Activated naive CD4-positive, alpha-beta T cell treated with anti-CD3 and anti-CD28 coated beads for 36 hours (primary cell): ENCODE data around the gene MYF6. TPM values are rescaled to one million over a fixed set of nuclear protein-coding genes. Genes with fewer than 3 reads are reported as not detected.

ENCODE experiments used
- CTCF ChIA-PET: fragments of 350-600 bp; sonication (Branson Sonifier 250); formaldehyde crosslinking; loops from one replicate; lab custom pipeline; 2021; ENCODE audit warnings: antibody characterized with exemption; lab: Charles Lee
- DNase-seq: peaks from one replicate; pipeline ENCODE4 v3.0.0-alpha.2; 2020
- H3K27ac Mint-ChIP-seq: one replicate; pipeline ENCODE4 v1.8.0; 2021; ENCODE audit warnings: mild to moderate bottlenecking, mixed read lengths
- H3K27me3 Mint-ChIP-seq: one replicate; pipeline ENCODE4 v1.8.0; 2021; ENCODE audit warnings: low read depth, mixed read lengths
- H3K36me3 Mint-ChIP-seq: one replicate; pipeline ENCODE4 v1.8.0; 2021; ENCODE audit warnings: low read depth, mixed read lengths
- H3K4me1 Mint-ChIP-seq: one replicate; pipeline ENCODE4 v1.8.0; 2021; ENCODE audit warnings: low read depth, mixed read lengths
- H3K4me3 Mint-ChIP-seq: one replicate; pipeline ENCODE4 v1.8.0; 2021; ENCODE audit warnings: mild to moderate bottlenecking, moderate library complexity, mixed read lengths
- H3K9me3 Mint-ChIP-seq: one replicate; pipeline ENCODE4 v1.8.0; 2021; ENCODE audit warnings: mixed read lengths
- intact Hi-C: fragments of 100-400 bp; cut with micrococcal nuclease; formaldehyde crosslinking; loops from one replicate; pipeline ENCODE4 v1.15.1; 2023
- total RNA-seq, 2 experiments: library from RNA; stranded (reverse); gene quantifications; one replicate each; pipeline ENCODE4 v1.2.3, GENCODE V29; 2021

The MYF6 gene
- total RNA-seq, 2 experiments from 2014 or later: not detected

DNA sequence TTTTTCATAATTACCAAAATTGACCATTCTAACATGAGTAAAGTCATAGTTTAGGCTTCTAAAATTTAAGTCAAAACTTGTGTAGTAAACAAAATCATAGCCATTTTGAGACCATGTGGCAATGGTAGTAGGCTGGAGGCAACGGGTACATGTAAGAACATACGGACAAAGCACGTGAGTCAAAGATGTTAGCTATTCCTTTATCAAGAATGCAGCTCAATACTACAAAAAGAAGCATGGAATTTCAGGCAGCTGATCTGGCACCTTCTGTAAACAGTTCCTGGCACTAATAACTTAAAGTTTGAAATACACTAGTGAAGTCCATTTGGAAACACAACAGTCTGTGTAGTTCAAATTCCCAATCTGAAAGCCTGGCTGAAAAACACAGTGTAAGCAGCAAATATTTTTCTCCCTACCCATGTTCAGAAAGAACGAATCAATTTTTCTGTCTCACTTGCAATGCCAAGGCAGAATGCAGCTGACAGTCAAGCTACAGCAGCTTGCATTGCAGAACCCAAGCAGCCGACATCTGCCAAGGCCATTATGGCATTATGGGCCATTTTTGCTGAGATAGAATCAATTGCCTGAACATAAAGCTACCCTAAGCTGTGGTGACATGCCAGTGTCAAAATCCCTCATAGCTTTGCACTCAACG, 38.5 kb downstream of the MYF6 start:
- intact Hi-C loops: no loop called here
- Mint-ChIP-seq H3K27me3 (no peaks in the 10 kb centered on the region), H3K36me3 (no peaks in the 10 kb centered on the region), H3K27ac (no peak overlapping the region), H3K9me3 (no peaks in the 10 kb centered on the region), H3K4me3 (no peak overlapping the region), H3K4me1 (no peaks in the 10 kb centered on the region)
- DNase-seq: no peak
- CTCF ChIA-PET: interaction anchor here (0.6 kb wide), 1 partner anchor 255 kb away, joined by 3 read pairs; no protein-coding TSS in a partner anchor

DNA sequence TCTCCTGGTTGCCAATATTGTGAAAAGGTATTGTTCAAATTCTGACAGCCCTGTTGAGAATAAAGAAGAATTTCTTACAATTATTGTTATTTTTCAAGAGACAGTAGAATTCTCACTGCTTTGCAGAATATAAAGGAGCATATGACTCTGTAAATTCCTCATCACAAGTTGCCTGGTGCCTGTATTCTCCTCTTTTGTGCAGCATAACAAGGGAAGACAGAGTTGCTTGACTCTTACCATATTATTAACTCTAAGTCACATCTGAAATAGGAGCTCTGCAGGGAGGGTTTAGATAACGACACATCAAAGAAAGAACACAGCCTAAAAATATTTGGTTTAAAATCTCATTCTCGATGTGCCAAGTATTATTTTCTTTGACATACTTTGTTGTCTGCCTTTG, 40.4 kb downstream of the MYF6 start:
- CTCF ChIA-PET: no interaction called here
- no peaks in the 10 kb centered on the region for H3K9me3 Mint-ChIP-seq
- no peaks in the 10 kb centered on the region for H3K27me3 Mint-ChIP-seq
- H3K4me3 Mint-ChIP-seq: no peak overlapping the region
- H3K36me3 Mint-ChIP-seq: no peaks in the 10 kb centered on the region
- no peak for DNase-seq
- no peaks in the 10 kb centered on the region for H3K4me1 Mint-ChIP-seq
- no peak overlapping the region for H3K27ac Mint-ChIP-seq
- intact Hi-C loops: no loop called here

DNA sequence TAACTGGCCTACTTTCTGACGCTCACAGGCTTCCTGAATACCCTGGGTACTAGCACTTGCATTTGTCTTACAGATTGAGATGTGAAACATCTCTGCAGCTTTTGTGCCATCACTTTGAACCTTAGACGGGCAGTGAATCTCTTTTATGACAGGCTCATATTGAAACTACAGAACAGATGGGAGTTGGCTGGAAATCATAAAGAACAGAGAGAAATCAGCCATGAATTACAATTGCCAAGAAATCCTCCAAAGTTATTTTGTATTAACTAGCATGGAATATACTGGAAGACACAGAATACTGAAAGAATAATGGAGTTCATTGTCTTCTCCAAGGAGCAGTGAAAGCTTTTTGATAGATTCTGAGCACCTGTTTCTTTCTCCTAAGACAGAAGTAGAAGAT, 42.0 kb downstream of the MYF6 start:
- H3K4me1 Mint-ChIP-seq: no peaks in the 10 kb centered on the region
- no peak overlapping the region for H3K4me3 Mint-ChIP-seq
- intact Hi-C loops: no loop called here
- no peak overlapping the region for H3K27ac Mint-ChIP-seq
- H3K9me3 Mint-ChIP-seq: no peaks in the 10 kb centered on the region
- no peak for DNase-seq
- H3K36me3 Mint-ChIP-seq: no peaks in the 10 kb centered on the region
- CTCF ChIA-PET: interaction anchor here (0.6 kb wide), 1 partner anchor 40 kb away, joined by 4 read pairs; no protein-coding TSS in a partner anchor
- no peaks in the 10 kb centered on the region for H3K27me3 Mint-ChIP-seq

DNA sequence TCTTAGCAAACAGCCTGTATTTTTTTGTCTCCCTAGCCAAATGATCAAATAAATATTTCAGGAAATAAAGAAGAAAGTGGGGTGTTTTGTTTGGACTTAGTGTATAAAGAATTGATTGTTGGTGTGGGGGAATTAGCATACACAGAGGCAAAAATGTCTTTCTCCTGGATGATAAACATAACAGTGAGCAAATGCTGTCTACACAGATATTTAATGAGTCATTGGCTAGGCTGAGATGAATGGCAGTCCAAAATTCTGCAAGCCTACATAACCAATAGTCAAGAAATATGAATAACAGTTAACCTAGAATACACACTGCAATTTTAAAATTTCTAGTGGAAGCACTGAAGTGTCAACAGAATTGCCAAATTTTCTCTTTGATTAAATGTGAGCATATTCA, 45.0 kb downstream of the MYF6 start:
- CTCF ChIA-PET: no interaction called here
- no peak for DNase-seq
- intact Hi-C loops: no loop called here

GRCh38 chr12:80754274-80754673, 46.8 kb downstream of the MYF6 start:
- CTCF ChIA-PET: no interaction called here
- Mint-ChIP-seq H3K27ac (no peak overlapping the region), H3K9me3 (peaks cover 1% of the 10 kb centered on the region), H3K4me3 (no peak overlapping the region), H3K27me3 (no peaks in the 10 kb centered on the region), H3K4me1 (no peaks in the 10 kb centered on the region), H3K36me3 (no peaks in the 10 kb centered on the region)
- DNase-seq: no peak
- intact Hi-C loops: no loop called here

More for the DNA sequence above, 45.0 kb downstream of the MYF6 start:
- Mint-ChIP-seq H3K4me1 (no peaks in the 10 kb centered on the region), H3K36me3 (no peaks in the 10 kb centered on the region), H3K27ac (no peak overlapping the region), H3K27me3 (no peaks in the 10 kb centered on the region), H3K9me3 (no peaks in the 10 kb centered on the region), H3K4me3 (no peak overlapping the region)

DNA sequence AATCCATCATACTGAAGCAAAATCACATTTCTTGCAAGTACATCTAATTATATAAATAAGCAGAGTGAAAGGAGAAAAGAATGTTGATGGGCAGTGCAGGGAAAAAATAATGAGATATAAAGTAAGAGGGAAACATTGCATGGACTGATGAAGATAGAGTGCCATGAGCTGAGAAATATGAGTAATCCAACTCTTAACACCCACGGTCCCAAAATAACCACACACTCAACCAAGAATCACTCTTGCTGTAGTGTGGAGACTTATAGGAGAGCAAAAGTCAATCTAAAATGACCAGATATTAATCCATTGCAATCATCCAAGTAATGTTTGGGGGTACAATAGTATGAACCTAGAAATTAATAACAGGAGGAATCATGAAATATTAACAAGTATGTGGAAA, 49.4 kb downstream of the MYF6 start:
- Mint-ChIP-seq H3K36me3 (no peaks in the 10 kb centered on the region), H3K27me3 (no peaks in the 10 kb centered on the region), H3K9me3 (peaks cover 3% of the 10 kb centered on the region), H3K4me1 (no peaks in the 10 kb centered on the region), H3K4me3 (no peak overlapping the region), H3K27ac (no peak overlapping the region)
- no peak for DNase-seq
- CTCF ChIA-PET: no interaction called here
- intact Hi-C loops: no loop called here

Other genes with a start within 250 kb of the MYF6 start
- not detected for gene MYF5, start 9.3 kb downstream of the MYF6 start, total RNA-seq
- gene LIN7A, start 230.3 kb downstream of the MYF6 start, total RNA-seq: not detected